GM18507 (cell line): Measurements from ENCODE around the gene ZBTB2.
"Not testable (repeated sequence)": the region's sequence is repeated elsewhere in the genome, so short reads cannot be mapped to it uniquely, and the experiment has no call there.

Experiments
- DNase-seq: peaks from one replicate; pipeline ENCODE4 v3.0.0; 2011; ENCODE audit warnings: low read depth; ENCODE audit not compliant: insufficient read length; ENCODE audit errors: extremely low spot score
- FAIRE-seq: peaks from 2 replicates; lab custom pipeline; 2011; peaks lifted over from hg19 to GRCh38; lab: Jason Lieb, UNC

The ZBTB2 gene

GRCh38 chr6:151403919-151404308, 12.6 kb upstream of the ZBTB2 start:
- FAIRE-seq: no peak
- no peak for DNase-seq

GRCh38 chr6:151402228-151402627, 10.9 kb upstream of the ZBTB2 start:
- FAIRE-seq (no peak), DNase-seq (no peak)

- no peak for FAIRE-seq
- DNase-seq: no peak
These were observed 9.1 kb upstream of the ZBTB2 start for GRCh38 chr6:151400473-151400872.

GRCh38 chr6:151399679-151400078, 8.3 kb upstream of the ZBTB2 start:
- FAIRE-seq (no peak), DNase-seq (no peak)

- FAIRE-seq (no peak), DNase-seq (no peak)
These were observed 2.1 kb upstream of the ZBTB2 start for GRCh38 chr6:151393410-151393809.

GRCh38 chr6:151392427-151392826, 1.1 kb upstream of the ZBTB2 start:
- DNase-seq (no peak), FAIRE-seq (no peak)

- DNase-seq: no peak
- FAIRE-seq: no peak
These were observed 398 bp downstream of the ZBTB2 start for GRCh38 chr6:151390851-151391470.

- FAIRE-seq (peak; percentile 96), DNase-seq (peak; percentile 87)
These were observed 996 bp downstream of the ZBTB2 start for GRCh38 chr6:151390276-151390850.

- DNase-seq (no peak), FAIRE-seq (no peak)
These were observed 1.6 kb downstream of the ZBTB2 start for GRCh38 chr6:151389618-151390275.

GRCh38 chr6:151388997-151389617, 2.3 kb downstream of the ZBTB2 start:
- FAIRE-seq: no peak
- no peak for DNase-seq

GRCh38 chr6:151388236-151388635, 3.1 kb downstream of the ZBTB2 start:
- DNase-seq: no peak
- FAIRE-seq: no peak

GRCh38 chr6:151387175-151387970, 4.0 kb downstream of the ZBTB2 start:
- no peak for FAIRE-seq
- no peak for DNase-seq

GRCh38 chr6:151385177-151385576, 6.2 kb downstream of the ZBTB2 start:
- FAIRE-seq: peak; percentile 50

GRCh38 chr6:151384151-151384550, 7.2 kb downstream of the ZBTB2 start:
- DNase-seq (no peak), FAIRE-seq (no peak)

More at GRCh38 chr6:151385177-151385576, 6.2 kb downstream of the ZBTB2 start:
- DNase-seq: no peak

GRCh38 chr6:151382631-151383030, 8.7 kb downstream of the ZBTB2 start:
- not testable (repeated sequence) for DNase-seq, FAIRE-seq

GRCh38 chr6:151381722-151382121, 9.6 kb downstream of the ZBTB2 start:
- DNase-seq: no peak
- FAIRE-seq: no peak

GRCh38 chr6:151380848-151381205, 10.5 kb downstream of the ZBTB2 start:
- FAIRE-seq: no peak
- DNase-seq: no peak

GRCh38 chr6:151379933-151380847, 11.2 kb downstream of the ZBTB2 start:
- FAIRE-seq (peak; percentile 26), DNase-seq (no peak)

GRCh38 chr6:151377095-151377494, 14.3 kb downstream of the ZBTB2 start:
- FAIRE-seq: no peak
- DNase-seq: no peak
